WI38 (cell line): ENCODE measurements around the gene PPP3CA.

Source experiments
- H3K4me3 ChIP-seq: 2 replicates; pipeline ENCODE4 v1.5.1; 2011; ENCODE audit warnings: low read depth, mild to moderate bottlenecking, control low read depth, low read length
- CTCF ChIP-seq: IDR thresholded peaks from 2 replicates; pipeline ENCODE4 v1.5.1; 2012; ENCODE audit warnings: low read depth, mild to moderate bottlenecking, control low read depth, low read length

The PPP3CA gene

DNA sequence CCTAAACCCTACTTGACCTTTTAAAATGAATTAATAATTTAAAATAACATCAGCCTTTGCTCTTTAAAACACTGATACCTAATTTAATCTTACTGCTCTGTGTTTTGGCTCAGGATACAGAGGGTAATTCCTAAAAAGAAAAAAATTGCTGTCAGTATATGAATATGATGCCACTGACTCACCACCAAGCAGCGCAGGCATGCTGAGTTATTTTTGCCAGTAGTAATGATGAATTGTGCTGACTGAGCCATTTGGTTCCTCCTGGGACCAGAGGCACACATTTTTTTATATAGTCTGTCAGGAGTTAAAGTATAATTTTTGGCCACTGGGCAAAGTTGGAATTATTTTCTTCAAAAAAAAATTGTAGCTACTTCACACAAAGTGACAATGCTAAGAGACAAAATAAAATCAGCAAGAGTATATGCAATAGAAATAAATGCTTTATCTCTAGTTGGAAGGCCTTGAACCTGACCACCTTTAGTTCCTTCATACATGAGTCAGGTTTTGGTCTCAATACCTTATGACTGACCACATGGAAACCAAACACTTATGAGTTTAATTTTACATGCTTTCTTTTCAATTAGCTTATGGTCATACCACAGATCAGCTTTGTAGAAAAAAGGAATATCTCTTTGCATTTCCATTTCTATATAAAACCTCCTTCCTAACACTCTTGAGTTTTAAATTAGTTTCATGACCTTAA, 115.1 kb downstream of the PPP3CA start:
- no peak overlapping the region for H3K4me3 ChIP-seq
- TF ChIP-seq CTCF: no peak

DNA sequence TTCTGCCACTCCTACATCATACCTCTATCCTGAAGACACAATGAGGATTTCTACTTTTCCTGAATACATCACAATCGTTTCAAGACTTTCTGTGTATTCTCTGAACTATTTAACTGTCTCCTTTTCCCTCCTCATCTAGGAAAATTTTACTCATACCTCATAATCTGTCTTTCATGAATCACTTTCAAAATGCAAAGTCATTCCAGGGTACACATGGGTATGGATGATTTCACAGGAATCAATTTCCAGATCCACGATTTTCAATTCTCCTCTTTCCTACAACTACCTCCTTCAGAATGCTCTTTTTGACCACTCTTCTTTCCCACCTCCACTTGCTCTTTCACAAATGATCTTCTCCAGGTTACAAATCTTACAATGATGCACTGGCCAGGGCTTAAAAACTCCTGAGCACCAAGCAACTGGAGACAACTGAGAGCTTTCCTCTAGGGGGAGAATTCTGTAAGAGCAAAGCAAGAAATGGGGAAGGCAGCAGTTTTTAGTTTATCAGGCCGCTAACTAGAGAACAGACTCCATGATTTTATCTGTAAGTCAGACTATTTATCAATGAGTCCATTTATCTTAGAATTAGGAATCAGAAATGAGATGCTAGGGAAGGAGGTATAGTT, 116.4 kb downstream of the PPP3CA start:
- TF ChIP-seq CTCF: no peak
- H3K4me3 ChIP-seq: no peak overlapping the region

GRCh38 chr4:101229116-101229515, 118.2 kb downstream of the PPP3CA start:
- no peak for TF ChIP-seq CTCF

GRCh38 chr4:101227715-101228114, 119.6 kb downstream of the PPP3CA start:
- TF ChIP-seq CTCF: no peak
- no peak overlapping the region for H3K4me3 ChIP-seq

More at GRCh38 chr4:101229116-101229515, 118.2 kb downstream of the PPP3CA start:
- H3K4me3 ChIP-seq: no peak overlapping the region

- no peak overlapping the region for H3K4me3 ChIP-seq
- TF ChIP-seq CTCF: no peak
Observed at GRCh38 chr4:101224358-101225218, 122.7 kb downstream of the PPP3CA start.

DNA sequence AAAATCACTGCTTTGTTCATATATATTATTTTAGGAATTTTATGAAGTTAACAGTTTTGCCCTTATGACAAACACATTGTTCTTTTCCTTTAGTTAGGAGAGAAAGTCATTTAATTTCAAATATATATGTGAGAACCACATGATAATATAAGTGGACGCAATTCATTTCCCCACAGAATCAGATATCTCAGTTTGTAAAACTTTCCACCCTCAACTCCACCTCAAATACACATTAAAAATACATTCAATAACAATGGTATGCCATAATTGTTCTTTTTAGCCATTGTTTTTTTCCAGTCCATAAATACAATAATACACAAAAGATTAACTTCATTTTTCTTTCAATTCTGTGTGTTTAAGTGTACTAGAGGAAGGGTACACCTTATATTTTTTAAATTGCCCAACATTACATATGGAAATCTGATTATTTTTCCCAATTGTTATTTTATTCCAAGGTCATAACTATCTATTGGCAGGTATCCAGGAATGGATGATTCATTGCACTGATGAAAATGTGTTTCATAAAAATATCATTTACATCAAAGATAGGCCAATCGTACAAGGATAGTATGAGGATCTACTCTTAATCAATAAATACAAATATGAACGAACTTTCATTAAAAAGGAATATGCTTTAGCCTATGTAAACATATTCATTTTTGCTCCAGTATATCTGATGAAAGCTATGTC, 125.0 kb downstream of the PPP3CA start:
- no peak overlapping the region for H3K4me3 ChIP-seq

More for the DNA sequence above, 125.0 kb downstream of the PPP3CA start:
- no peak for TF ChIP-seq CTCF
